Measurements from ENCODE around the gene PCED1B.

- TF ChIP-seq CTCF (IDR thresholded peaks at IDR 0.05; ENCODE audit: insufficient read depth, low read length, poor library complexity, severe bottlenecking): no peak
- no peak for TF ChIP-seq EZH2phosphoT487 (conservative IDR thresholded peaks at IDR 0.05; ENCODE audit: low read length)
Observed at GRCh38 chr12:47276621-47277309, 197.3 kb downstream of the PCED1B start.
